HL-60 (cell line): ENCODE data around the gene TTLL11.

Experiments used
- DNase-seq, 2 experiments: peaks; one replicate each; pipeline ENCODE4 v3.0.0-alpha.2; 2010 to 2020; ENCODE audit warnings: low read depth in 1 of 2, low spot score in 1 of 2
- H3K27ac ChIP-seq: fragments of 250-450 bp; sonication (Bioruptor Pico); replicated peaks from 2 replicates; pipeline ENCODE4 v1.5.1; 2020; ENCODE audit warnings: mild to moderate bottlenecking, moderate library complexity
- H3K27me3 ChIP-seq: fragments of 250-450 bp; sonication (Bioruptor Pico); 2 replicates; pipeline ENCODE4 v1.5.1; 2021; ENCODE audit warnings: mild to moderate bottlenecking, moderate library complexity; ENCODE audit not compliant: insufficient read depth, poor library complexity, severe bottlenecking
- H3K4me3 ChIP-seq: replicated peaks from 2 replicates; pipeline ENCODE4 v1.5.1; 2011; ENCODE audit warnings: mild to moderate bottlenecking, control low read depth, low read length; ENCODE audit not compliant: insufficient read depth
- CTCF ChIP-seq: IDR thresholded peaks from one replicate; pipeline ENCODE4 v1.5.1; 2011; ENCODE audit warnings: low read length, control low read depth, inconsistent platforms; ENCODE audit not compliant: insufficient read depth
- GABPA ChIP-seq: IDR thresholded peaks from 2 replicates; pipeline ENCODE4 v1.6.1; 2012; ENCODE audit warnings: low read depth
- POLR2AphosphoS5 ChIP-seq: IDR thresholded peaks from 2 replicates; pipeline ENCODE4 v1.6.1; 2012; ENCODE audit warnings: low read depth
- REST ChIP-seq: IDR thresholded peaks from 2 replicates; pipeline ENCODE4 v1.6.1; 2012; ENCODE audit warnings: low read depth; ENCODE audit not compliant: insufficient replicate concordance
- SPI1 ChIP-seq: IDR thresholded peaks from 2 replicates; pipeline ENCODE4 v1.6.1; 2012; ENCODE audit warnings: low read depth, mild to moderate bottlenecking, borderline replicate concordance

Gene TTLL11

GRCh38 chr9:121778252-121779225 lies 314.6 kb downstream of the TTLL11 start:
- peaks cover 4% of the 10 kb centered on the region for H3K27me3 ChIP-seq
- TF ChIP-seq POLR2AphosphoS5 (no peak), SPI1 (no peak), REST (no peak), CTCF (no peak), GABPA (no peak)
- no peak overlapping the region for H3K27ac ChIP-seq
- no peak overlapping the region for H3K4me3 ChIP-seq
- DNase-seq, result no peak

GRCh38 chr9:121776739-121777637 lies 316.1 kb downstream of the TTLL11 start:
- Histone ChIP-seq H3K27me3 (peaks cover 4% of the 10 kb centered on the region), H3K27ac (no peak overlapping the region), H3K4me3 (no peak overlapping the region)
- DNase-seq, result no peak
- no peak for TF ChIP-seq SPI1
- TF ChIP-seq GABPA, result no peak
- no peak for TF ChIP-seq POLR2AphosphoS5
- no peak for TF ChIP-seq REST
- TF ChIP-seq CTCF, result no peak

GRCh38 chr9:121776001-121776738 lies 316.9 kb downstream of the TTLL11 start:
- H3K4me3 ChIP-seq, result no peak overlapping the region
- DNase-seq, result no peak
- H3K27ac ChIP-seq, result no peak overlapping the region
- H3K27me3 ChIP-seq, result peaks cover 4% of the 10 kb centered on the region
- no peak for TF ChIP-seq SPI1
- TF ChIP-seq GABPA, result no peak
- TF ChIP-seq POLR2AphosphoS5, result no peak
- no peak for TF ChIP-seq CTCF
- no peak for TF ChIP-seq REST
